IPS-NIHi7 (cell line): ENCODE data around the gene CGRRF1.

ENCODE experiments used
- DNase-seq: peaks from one replicate; pipeline ENCODE4 v3.0.0; 2012; ENCODE audit warnings: mixed read lengths; ENCODE audit errors: extremely low spot score

The CGRRF1 gene

DNA sequence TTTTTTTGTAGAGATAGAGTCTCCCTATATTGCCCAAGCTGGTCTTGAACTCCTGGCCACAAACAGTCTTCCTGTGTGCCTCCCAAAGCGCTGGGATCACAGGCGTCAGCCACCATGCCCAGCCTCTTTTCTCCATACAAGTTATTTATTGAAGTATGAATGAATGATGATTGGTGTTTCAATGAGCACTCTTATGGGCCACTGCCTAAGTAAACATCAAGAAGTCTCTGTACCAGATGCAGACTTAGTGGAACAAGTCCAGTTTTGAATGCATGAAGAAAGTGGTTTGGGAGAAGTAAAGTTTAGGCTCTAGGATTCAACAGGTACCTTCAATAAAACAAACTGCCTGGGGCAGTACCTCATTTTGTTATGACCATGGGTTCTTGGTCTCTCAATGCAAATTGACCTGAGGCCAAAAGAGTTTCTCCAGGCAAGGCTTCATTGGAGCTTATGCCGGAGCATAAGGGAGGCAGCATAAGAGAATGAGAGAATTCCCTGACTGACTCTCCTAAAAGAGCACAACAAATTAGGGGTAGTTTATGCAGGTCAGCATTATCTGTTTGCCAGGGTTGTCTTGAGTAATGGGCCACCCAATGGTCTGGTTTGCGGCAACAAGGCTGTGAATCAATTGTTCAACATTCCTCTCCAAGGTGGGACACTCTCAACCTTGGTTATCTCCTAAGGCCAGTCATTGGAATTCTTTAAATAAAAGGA lies 19.8 kb upstream of the CGRRF1 start:
- DNase-seq = no peak

DNA sequence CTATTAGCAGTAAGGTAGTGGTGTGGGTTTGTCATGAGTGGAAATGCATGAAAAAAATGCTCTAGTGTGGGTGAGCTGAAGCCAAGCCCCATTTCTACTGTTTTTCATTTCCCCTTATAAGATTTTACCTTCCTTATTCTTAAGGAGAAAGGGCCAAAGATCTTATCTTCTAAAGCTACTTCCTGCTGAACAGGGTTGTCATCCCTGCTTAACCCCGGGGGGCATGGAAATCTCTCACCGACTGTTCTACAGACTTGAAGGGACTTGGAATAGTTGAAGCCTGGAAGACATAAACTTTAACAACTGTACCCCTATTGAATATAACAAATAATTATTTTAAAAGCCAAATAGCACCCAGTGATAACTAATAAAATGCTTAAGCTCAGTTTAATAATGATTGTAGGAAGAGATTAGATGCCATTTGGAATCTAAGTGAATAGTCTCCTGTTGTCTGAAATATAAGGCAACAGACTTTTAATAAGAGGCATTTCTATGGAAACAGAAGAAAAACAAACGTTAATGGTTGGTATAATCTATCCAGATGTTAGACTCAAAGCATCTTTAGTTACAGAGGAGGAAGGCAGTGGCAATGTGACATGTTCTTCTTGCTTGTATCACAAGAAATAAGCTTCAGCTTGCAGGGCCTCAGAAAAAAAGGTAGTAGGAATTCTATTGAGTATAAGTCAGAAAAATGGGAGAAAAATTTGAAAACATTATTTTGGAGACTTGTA lies 19.1 kb upstream of the CGRRF1 start:
- DNase-seq = no peak

DNA sequence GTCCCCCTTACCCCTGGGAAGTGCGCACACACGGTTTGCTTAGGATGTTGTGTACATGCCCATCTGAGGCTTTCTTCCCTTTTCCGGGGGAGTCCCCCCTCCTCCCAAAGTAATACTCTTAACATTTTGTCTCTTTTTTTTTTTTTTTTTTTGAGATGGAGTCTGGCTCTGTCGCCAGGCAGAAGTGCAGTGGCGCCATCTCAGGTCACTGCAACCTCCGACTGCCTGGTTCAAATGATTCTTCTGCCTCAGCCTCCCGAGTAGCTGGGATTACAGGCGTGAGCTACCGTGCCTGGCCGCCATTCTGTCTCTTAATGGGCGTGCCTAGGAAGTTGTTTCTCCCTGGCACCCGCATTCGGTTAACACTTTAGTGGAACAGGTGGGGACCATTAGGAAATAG lies 16.4 kb upstream of the CGRRF1 start:
- DNase-seq = no peak

DNA sequence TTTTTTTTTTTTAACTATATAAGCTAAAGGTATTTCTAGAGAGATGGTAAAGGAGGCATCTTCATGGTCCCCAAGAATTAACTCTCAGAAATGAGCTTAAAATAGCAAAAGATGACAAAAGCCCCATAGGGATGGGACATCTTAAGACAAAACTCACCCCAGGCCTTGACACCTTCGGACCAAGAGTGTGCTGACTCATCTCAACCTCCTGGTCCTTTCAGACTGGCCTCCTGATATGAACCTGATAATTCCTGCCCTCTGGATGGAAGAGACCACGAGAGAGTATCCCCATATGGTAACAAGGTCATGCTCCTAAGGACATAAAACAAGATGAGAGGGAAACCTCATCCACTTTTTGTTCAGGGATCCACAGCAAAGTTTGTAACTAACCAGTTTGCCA lies 12.5 kb upstream of the CGRRF1 start:
- no peak for DNase-seq

DNA sequence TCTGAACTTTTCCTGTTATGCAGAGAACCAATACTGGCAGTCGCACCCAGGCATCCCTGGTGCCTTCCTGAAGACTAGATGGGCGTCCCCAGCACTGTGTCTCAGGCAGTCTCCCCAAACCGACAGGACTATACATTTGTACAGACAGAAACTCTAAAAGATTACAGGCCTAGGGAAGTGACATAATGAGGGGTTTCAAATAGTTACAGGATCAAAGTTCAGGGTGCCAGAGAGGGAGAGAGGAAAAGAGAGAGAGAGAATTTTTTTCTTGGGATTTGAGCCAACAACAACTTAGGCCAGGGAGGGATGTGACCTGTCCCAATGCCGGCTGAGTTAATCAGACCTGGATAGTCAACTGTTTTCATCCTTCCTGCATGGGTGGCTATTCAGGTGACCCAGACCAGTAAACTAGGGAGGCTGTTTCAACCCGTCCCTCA lies 11.6 kb upstream of the CGRRF1 start:
- DNase-seq = no peak

DNA sequence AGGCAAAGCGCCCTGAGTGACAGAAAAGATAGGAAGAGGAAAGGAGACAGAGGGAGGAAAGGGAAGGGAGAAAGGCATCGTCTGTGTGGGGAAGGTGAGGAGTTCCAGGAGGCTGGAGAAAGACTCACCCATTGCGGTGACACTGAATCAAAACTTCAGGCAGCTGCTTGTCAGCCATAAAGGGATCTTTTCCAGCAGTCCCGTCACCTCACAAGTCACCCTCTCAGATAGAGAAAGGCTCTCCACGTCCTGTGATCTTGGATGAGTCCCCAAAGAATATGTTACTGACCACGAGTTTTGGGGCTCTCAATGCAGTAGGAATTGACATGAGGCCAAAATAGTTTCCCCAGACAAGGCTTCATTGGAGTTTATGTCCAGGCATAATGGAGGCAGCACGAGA lies 11.1 kb upstream of the CGRRF1 start:
- DNase-seq = no peak

DNA sequence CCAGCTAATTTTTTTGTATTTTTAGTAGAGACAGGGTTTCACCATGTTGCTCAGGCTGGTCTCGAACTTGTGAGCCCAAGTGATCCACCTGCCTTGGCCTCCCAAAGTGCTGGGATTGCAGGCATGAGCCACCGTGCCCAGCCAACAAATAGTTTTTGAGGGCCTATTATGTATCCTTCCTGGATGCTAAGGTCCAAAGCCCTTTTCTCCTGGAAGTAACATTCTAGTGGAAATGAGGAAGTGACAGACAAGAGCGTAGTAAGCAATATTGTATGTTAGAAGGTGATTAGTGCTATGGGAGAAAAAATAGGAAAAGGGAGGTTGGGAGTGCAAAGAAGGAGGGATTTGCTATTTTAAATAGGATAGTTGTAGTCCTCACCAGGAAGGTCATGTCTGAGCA lies 9.0 kb upstream of the CGRRF1 start:
- no peak for DNase-seq

DNA sequence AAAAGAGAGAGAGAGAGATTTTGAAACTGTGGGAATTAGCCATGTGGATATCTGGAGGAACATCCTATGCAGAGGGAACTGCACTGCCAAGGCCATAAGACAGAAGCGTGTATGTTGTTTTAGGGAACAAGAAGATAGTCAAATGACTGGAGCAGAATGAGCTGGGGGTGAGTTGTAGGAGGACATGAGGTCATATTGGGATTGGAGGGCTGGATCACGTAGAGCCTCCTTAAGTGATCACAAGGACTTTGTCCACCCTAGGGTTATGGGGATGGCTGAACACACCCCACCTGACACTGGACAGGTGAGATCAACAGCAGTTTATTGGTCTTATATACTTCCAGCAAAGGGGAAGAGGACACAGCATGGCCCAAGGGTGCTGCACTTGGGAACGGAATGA lies 8.2 kb upstream of the CGRRF1 start:
- no peak for DNase-seq

DNA sequence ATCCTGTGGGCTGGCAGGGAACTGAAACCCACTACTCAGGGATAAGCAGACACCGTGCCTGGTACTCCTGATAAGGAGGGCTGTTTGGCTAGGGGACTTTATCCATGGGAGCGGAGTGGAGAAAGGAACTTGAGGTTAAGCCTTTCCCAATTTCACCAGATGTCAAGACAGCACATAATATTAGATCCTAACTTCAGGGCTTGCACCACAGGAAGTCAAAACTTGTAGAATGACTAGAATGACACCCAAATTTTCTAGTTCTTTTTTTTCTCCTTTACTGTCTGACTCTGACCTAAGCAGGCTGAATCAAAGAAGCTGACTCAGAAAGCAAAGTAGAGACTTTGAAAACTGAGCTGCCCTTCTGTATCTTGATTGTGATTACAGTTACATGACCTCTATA lies 7.1 kb upstream of the CGRRF1 start:
- no peak for DNase-seq

DNA sequence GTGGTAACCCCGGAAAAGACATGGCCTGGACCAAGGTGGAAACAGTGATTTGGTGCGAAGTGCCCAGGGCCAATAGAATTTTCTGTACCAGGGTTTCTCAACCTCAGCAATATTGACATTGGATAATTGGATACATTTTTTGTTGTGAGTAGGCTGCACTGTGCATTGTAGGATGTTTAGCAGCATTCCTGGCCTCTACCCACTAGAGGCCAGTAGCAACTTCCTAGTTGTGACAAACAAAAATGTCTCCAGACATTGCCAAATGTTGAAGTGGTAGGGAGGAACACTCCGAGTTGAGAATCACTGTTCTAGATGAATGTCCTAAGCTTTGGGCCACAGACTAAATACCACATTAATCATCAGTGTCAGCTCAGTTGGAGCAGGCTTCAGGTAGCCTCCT lies 6.2 kb upstream of the CGRRF1 start:
- no peak for DNase-seq

DNA sequence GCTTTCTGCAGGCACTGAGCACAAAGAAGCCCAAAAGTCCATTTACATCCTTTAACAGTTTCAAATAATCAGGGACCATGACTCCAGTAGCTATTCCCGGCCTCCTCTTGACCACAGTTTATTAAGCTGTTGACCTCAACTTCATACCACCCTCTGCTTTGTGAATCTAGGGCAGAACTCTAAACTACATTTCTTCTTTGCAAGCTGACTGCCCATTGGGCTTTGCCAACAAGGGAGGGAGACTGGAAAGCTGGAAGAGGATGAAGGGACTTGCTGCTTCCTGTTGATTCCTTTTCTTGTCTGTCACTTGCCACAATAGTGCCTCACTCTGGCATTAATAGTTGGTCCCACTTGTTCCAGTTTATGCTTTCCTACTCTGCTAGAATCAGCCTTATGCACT lies 2.7 kb downstream of the CGRRF1 start:
- no peak for DNase-seq

DNA sequence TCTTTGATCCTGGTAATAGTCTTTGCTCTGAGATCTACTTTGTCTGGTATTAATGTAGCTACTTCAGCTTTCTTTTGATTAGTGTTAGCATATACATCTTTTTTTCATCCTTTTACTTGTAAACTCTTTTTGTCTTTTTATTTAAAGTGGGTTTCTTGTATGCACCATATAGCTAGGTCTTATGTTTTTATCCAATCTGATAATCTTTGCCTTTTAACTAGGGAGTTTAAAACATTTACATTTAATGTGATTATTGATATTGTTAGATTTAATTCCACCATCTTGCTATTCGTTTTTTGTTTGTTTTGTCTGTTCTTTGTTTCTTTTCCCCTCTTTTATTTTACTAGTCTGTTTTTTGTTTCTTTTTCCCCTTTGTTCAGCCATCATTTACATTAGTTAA lies 6.0 kb downstream of the CGRRF1 start:
- DNase-seq = no peak

DNA sequence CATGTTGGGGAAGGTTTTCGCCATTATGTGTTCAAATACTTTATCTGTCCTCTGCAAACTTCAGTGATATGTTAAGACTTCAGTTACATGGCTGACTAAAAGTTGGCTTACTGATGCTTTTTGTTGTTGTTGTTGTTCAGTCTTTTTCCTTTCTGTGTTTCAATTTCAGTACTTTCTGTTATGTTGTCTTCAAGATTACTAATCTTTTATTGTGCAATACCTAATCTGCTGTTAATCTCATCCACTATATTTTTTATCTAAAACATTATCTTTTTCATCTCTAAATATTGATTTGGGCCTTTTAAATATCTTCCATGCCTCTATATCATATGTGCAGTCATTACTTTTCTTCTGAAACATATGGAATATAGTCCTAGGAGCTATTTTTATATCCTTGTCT lies 7.0 kb downstream of the CGRRF1 start:
- DNase-seq = no peak

DNA sequence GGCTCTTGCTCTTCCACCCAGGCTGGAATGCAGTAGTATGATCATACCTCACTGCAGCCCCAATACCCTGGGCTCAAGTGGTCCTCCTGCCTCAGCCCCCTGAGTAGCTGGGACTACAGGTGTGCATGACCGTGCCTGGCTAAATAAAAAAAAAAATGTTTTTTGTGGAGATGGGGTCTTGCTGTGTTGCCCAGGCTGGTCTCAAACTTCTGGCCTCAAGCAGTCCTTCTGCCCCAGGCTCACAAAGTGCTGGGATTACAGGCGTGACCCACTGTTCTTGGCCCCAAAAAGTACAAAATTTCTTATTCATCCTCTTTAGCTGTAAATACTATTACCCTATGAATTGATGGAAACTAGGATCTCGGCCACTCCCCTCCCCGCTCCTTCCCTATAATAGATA lies 14.7 kb downstream of the CGRRF1 start:
- DNase-seq = no peak

DNA sequence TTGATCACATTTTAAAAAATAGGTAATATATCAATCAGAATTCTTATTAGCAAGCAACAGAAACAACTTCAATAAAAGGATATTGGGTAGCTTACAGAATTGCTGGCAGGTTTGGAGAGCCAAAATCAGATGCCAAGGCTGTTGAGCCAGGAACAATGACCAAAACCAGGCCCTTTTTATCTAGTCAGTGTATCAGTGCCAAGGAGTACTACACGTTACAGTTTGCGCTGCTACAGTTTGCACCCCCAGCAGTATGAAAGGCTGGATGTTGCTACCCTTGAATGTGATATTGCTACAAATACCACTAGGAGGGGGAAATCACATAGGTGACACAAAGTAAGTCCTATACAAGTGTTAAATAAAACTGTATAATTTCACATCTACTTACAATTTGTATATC lies 19.3 kb downstream of the CGRRF1 start:
- no peak for DNase-seq

DNA sequence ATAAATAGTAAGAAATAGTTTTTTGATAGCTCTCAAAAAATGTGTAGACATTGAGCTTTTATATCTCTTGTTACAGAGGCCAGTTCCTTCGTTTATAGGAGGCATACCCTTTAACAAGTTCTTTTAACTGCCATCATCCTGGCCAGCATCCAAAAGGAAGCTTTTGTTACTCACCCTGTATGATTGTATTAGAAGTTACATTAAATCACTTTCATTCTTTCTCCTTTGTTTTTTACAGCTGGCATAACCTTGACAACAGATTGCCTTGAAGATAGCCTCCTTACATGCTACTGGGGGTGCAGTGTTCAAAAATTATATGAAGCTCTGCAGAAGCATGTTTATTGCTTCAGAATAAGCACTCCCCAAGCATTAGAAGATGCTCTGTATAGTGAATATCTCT lies 20.1 kb downstream of the CGRRF1 start:
- DNase-seq = no peak

DNA sequence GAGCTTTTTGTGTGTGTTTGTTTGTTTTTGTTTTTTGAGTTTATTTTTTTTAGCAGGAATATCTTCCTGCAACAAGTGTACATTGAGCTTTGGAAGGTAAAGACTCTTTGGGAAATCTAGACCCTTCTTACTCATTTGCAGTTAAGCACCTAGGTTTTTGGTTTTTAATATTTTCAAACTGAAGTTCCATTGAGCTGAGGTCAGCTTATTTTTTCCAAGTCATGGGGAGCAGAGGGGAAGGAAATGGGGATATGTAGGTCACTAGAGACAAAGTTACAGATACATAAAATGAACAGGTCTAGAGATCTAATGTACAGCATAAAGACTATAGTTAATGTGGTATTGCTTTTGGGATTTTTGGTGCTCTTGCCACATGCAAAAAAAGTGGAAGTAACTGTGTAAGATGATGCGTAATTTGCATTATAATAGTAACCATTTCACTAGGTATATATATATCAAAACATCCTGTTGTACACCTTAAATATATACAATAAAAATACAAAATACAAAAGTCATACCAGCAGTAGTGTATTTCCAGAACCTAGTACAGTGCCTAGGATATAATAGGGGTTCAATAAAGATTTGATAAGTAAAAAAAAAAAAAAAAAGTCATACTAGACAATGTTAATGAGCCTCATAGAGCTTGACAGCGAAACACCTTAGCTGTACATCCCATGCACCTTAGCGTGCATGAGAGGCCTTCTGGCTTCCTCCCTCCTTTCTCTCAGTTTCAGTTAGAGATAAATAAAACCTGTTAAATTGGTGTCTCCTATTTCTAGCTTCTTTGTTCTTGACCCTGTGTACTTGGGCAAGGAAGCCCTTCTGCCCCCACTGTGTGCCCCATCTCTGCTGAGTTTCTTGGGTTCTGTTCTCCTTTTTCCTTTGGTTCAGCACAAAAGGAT lies 22.7 kb downstream of the CGRRF1 start:
- DNase-seq = no peak

DNA sequence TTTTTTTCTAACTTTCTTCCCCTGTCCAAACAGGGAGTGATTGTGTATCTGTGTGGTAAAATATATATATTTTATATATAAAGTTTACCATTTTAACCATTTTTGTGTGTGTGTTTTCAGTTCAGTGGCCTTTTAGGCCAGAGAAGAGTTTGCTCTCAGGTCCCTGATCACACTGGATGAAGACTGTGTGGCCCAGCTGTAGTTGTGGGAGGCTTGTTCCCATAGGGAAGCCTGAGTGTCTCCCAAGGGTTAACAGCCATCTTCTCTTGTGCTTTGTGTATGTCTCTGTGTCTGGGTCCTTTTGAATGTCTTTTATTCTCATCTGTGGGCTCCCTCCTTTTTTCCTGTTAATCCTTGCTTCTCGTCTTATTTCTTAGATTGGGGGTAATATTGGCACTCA lies 23.4 kb downstream of the CGRRF1 start:
- no peak for DNase-seq

DNA sequence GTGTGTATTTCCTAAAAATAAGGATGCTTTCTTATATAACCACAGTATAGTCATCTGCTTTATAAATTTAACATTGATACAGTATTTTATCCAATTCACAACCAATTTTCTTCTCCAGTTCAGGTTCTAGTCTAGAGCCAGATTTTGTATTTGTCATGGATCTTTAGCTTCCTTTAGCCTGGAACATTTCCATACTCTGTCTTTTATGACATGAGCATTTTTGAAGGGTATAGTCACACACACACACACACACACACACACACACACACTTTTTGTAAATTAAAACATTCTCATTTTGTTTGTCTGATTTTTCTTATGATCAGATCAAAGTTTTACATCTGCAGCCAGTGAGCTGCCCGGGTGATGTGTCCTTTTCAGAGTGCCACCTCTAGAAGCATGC lies 25.4 kb downstream of the CGRRF1 start:
- no peak for DNase-seq

DNA sequence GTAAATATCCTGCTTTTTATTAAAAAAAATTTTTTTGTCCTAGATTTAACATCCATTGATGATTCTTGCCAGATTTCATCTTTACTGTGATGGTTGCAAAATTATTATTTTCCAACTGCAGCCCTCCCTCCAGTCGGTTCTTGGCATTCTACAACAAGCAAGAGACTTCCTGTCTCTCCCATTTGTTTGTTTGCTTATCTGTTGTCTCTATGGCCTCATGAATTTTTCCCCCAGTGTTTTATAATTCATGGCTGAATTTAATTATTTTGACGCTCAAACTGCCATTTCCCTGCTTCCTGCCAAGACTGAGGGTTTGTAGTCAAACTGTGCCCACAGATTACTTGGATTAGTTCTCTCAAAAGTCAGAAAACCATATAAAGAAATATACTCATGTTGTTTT lies 25.9 kb downstream of the CGRRF1 start:
- DNase-seq = no peak

DNA sequence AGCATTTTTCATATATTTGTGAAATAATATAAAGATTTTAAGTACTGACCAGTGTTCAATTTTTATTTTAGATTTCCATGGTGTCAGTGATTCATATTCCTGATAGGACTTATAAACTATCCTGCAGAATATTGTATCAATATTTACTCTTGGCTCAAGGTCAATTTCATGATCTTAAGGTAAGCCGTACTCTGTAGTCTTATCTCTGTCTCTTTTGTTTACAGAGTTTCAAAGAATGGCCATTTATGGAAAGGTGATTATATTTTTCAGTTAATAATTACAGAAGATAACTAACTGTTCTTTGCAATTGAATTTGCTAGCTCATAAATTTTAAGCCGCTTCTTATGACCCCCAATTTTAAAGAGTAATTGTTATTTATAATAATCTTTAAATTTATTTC lies 27.9 kb downstream of the CGRRF1 start:
- DNase-seq = no peak

DNA sequence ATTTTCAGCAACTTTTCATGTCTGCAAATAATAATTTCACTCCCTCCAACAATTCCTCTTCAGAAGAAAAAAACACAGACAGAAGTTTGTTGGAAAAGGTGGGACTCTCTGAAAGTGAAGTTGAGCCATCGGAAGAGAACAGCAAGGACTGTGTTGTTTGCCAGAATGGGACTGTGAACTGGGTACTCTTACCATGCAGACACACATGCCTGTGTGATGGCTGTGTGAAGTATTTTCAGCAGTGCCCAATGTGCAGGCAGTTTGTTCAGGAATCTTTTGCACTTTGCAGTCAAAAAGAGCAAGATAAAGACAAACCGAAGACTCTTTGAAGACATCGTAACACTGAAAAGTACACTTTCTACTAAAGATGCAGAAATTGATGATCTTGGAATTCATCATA lies 28.3 kb downstream of the CGRRF1 start:
- no peak for DNase-seq

DNA sequence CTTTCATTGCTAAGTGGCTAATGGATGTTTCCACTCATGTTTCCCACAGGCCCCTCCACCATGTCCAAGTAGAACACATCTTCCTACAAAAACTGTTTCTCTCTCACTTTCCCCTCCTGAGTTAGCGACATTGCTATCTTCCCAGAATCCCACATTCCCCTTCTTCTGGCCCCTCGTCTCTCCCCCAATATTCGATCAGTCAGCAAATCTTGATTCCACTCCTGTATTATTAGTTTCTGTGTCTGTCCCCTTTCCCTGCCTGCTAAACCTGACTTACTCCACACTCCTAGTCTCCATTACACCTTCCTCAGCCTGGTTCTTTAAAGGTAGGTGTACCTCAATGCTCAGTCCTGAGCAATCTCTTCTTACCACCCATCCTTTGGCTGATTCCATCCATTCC lies 37.9 kb downstream of the CGRRF1 start:
- DNase-seq = no peak
